ENCODE measurements around the gene NDUFB4.

The NDUFB4 gene

GRCh38 chr3:120645083-120645845 lies 49.1 kb downstream of the NDUFB4 start:
- H3K4me3 ChIP-seq (ENCODE audit: low read length, poor library complexity, severe bottlenecking): no peak overlapping the region
- H2AFZ ChIP-seq (ENCODE audit: low read length): no peak overlapping the region
- no peak overlapping the region for H3K4me2 ChIP-seq (ENCODE audit: low read depth, low read length, poor library complexity, severe bottlenecking)
- no peaks in the 10 kb centered on the region for H3K9me2 ChIP-seq (replicated peaks; ENCODE audit: low read depth, low read length)
- H4K20me1 ChIP-seq (ENCODE audit: insufficient read depth, low read length, poor library complexity, severe bottlenecking): no peaks in the 10 kb centered on the region
- no peaks in the 10 kb centered on the region for H3K27me3 ChIP-seq (ENCODE audit: insufficient read depth, low read length, poor library complexity, severe bottlenecking)
- H3K79me2 ChIP-seq (ENCODE audit: insufficient read depth, low read length): no peaks in the 10 kb centered on the region
- no peaks in the 10 kb centered on the region for H3F3A ChIP-seq (ENCODE audit: low read depth)
- TF ChIP-seq EZH2phosphoT487 (IDR thresholded peaks at IDR 0.05; ENCODE audit: borderline replicate concordance): no peak
- TF ChIP-seq CTCF (conservative IDR thresholded peaks at IDR 0.05; ENCODE audit: low read length): no peak
- H3K9me3 ChIP-seq (ENCODE audit: insufficient read depth, low read depth, low read length): no peaks in the 10 kb centered on the region
- H3K36me3 ChIP-seq (ENCODE audit: insufficient read depth, low read length): no peaks in the 10 kb centered on the region
- H3K4me1 ChIP-seq (ENCODE audit: insufficient read depth, low read length, poor library complexity, severe bottlenecking): no peaks in the 10 kb centered on the region
- no peak overlapping the region for H3K9ac ChIP-seq (ENCODE audit: low read depth, low read length, poor library complexity, severe bottlenecking)

- Histone ChIP-seq H2AFZ (ENCODE audit: low read length) (no peak overlapping the region), H3K4me2 (ENCODE audit: low read depth, low read length, poor library complexity, severe bottlenecking) (no peak overlapping the region), H3K36me3 (ENCODE audit: insufficient read depth, low read length) (no peaks in the 10 kb centered on the region), H3K27me3 (ENCODE audit: insufficient read depth, low read length, poor library complexity, severe bottlenecking) (no peaks in the 10 kb centered on the region), H3F3A (ENCODE audit: low read depth) (no peaks in the 10 kb centered on the region), H3K9me2 (replicated peaks; ENCODE audit: low read depth, low read length) (no peaks in the 10 kb centered on the region), H4K20me1 (ENCODE audit: insufficient read depth, low read length, poor library complexity, severe bottlenecking) (no peaks in the 10 kb centered on the region), H3K9ac (ENCODE audit: low read depth, low read length, poor library complexity, severe bottlenecking) (no peak overlapping the region), H3K79me2 (ENCODE audit: insufficient read depth, low read length) (no peaks in the 10 kb centered on the region), H3K4me1 (ENCODE audit: insufficient read depth, low read length, poor library complexity, severe bottlenecking) (no peaks in the 10 kb centered on the region), H3K4me3 (ENCODE audit: low read length, poor library complexity, severe bottlenecking) (no peak overlapping the region), H3K9me3 (ENCODE audit: insufficient read depth, low read depth, low read length) (no peaks in the 10 kb centered on the region)
- TF ChIP-seq EZH2phosphoT487 (IDR thresholded peaks at IDR 0.05; ENCODE audit: borderline replicate concordance) (no peak), CTCF (conservative IDR thresholded peaks at IDR 0.05; ENCODE audit: low read length) (no peak)
Measured at GRCh38 chr3:120646771-120647432, 50.8 kb downstream of the NDUFB4 start.

GRCh38 chr3:120648290-120648689 lies 52.2 kb downstream of the NDUFB4 start:
- H3K36me3 ChIP-seq (ENCODE audit: insufficient read depth, low read length): no peaks in the 10 kb centered on the region
- no peak overlapping the region for H3K4me2 ChIP-seq (ENCODE audit: low read depth, low read length, poor library complexity, severe bottlenecking)
- TF ChIP-seq EZH2phosphoT487 (IDR thresholded peaks at IDR 0.05; ENCODE audit: borderline replicate concordance) (no peak), CTCF (conservative IDR thresholded peaks at IDR 0.05; ENCODE audit: low read length) (no peak)
- H2AFZ ChIP-seq (ENCODE audit: low read length): no peak overlapping the region
- no peaks in the 10 kb centered on the region for H3K79me2 ChIP-seq (ENCODE audit: insufficient read depth, low read length)
- no peaks in the 10 kb centered on the region for H3K9me3 ChIP-seq (ENCODE audit: insufficient read depth, low read depth, low read length)
- no peaks in the 10 kb centered on the region for H3K9me2 ChIP-seq (replicated peaks; ENCODE audit: low read depth, low read length)
- H4K20me1 ChIP-seq (ENCODE audit: insufficient read depth, low read length, poor library complexity, severe bottlenecking): no peaks in the 10 kb centered on the region
- H3K27me3 ChIP-seq (ENCODE audit: insufficient read depth, low read length, poor library complexity, severe bottlenecking): no peaks in the 10 kb centered on the region
- no peaks in the 10 kb centered on the region for H3F3A ChIP-seq (ENCODE audit: low read depth)
- H3K4me3 ChIP-seq (ENCODE audit: low read length, poor library complexity, severe bottlenecking): no peak overlapping the region
- H3K9ac ChIP-seq (ENCODE audit: low read depth, low read length, poor library complexity, severe bottlenecking): no peak overlapping the region
- H3K4me1 ChIP-seq (ENCODE audit: insufficient read depth, low read length, poor library complexity, severe bottlenecking): no peaks in the 10 kb centered on the region
